HG03520 (cell line): ENCODE measurements around the gene CIZ1.

Source experiments
- ATAC-seq: cut with Tn5 transposase; IDR thresholded peaks from one replicate; pipeline ENCODE4 v1.9.1; 2021; ENCODE audit warnings: mild to moderate bottlenecking, moderate library complexity; ENCODE audit not compliant: unreplicated experiment

Gene CIZ1

GRCh38 chr9:128127990-128128835 is 63.2 kb downstream of the CIZ1 start:
- ATAC-seq, result peak; percentile 57

- ATAC-seq, result peak; percentile 41
Observed at GRCh38 chr9:128127568-128127989, 63.8 kb downstream of the CIZ1 start, which contains the start of gene PTGES2. PTGES2 (minus strand) TSS chr9:128127729; CDS start chr9:128127717, 12 bp downstream.

- no peak for ATAC-seq
Observed at GRCh38 chr9:128125580-128126354, 65.6 kb downstream of the CIZ1 start.

- ATAC-seq, result no peak
Observed at GRCh38 chr9:128124873-128125579, 66.3 kb downstream of the CIZ1 start.

- ATAC-seq, result no peak
Observed at GRCh38 chr9:128124451-128124850, 66.9 kb downstream of the CIZ1 start.

GRCh38 chr9:128123451-128124080 is 67.8 kb downstream of the CIZ1 start:
- ATAC-seq, result no peak

GRCh38 chr9:128122809-128123175 is 68.6 kb downstream of the CIZ1 start:
- no peak for ATAC-seq

GRCh38 chr9:128121924-128122808 is 69.2 kb downstream of the CIZ1 start:
- no peak for ATAC-seq

- no peak for ATAC-seq
Observed at GRCh38 chr9:128121466-128121810, 69.9 kb downstream of the CIZ1 start.

- no peak for ATAC-seq
Observed at GRCh38 chr9:128120741-128121465, 70.5 kb downstream of the CIZ1 start.

- no peak for ATAC-seq
Observed at GRCh38 chr9:128120061-128120740, 71.2 kb downstream of the CIZ1 start.

- ATAC-seq, result no peak
Observed at GRCh38 chr9:128118971-128119665, 72.3 kb downstream of the CIZ1 start.

- ATAC-seq, result no peak
Observed at GRCh38 chr9:128118472-128118857, 72.9 kb downstream of the CIZ1 start.

GRCh38 chr9:128117613-128118471 is 73.5 kb downstream of the CIZ1 start:
- peak; percentile 57 for ATAC-seq

GRCh38 chr9:128116104-128117083 is 75.0 kb downstream of the CIZ1 start:
- ATAC-seq, result no peak
